Measurements from ENCODE around the gene TRAPPC14.
"Not testable (repeated sequence)": the region's sequence is repeated elsewhere in the genome, so short reads cannot be mapped to it uniquely, and the experiment has no call there.

Gene TRAPPC14

DNA sequence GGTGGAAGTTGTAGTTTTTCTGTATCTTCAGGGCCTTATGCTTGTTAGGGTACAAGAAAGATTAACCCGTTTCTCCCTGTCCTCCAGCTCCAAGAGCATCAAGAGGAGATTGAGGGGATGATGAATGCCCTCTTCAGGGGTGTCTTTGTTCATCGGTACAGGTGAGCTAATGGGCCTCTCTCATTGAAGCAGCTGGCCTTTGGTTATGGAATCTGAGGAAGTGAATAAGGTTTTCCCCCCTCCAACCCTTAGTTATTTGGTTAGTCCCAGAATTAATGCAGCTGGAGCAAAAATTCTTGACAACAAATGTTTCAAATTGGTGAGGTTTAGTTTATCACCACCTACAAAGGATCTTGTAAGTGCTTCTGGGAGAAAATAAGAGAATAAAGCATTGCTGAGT lies 36.7 kb upstream of the TRAPPC14 start:
- ATAC-seq, result no peak
- TF ChIP-seq, protein P1, sequence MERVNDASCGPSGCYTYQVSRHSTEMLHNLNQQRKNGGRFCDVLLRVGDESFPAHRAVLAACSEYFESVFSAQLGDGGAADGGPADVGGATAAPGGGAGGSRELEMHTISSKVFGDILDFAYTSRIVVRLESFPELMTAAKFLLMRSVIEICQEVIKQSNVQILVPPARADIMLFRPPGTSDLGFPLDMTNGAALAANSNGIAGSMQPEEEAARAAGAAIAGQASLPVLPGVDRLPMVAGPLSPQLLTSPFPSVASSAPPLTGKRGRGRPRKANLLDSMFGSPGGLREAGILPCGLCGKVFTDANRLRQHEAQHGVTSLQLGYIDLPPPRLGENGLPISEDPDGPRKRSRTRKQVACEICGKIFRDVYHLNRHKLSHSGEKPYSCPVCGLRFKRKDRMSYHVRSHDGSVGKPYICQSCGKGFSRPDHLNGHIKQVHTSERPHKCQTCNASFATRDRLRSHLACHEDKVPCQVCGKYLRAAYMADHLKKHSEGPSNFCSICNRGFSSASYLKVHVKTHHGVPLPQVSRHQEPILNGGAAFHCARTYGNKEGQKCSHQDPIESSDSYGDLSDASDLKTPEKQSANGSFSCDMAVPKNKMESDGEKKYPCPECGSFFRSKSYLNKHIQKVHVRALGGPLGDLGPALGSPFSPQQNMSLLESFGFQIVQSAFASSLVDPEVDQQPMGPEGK (CRISPR knock-in tag; IDR thresholded peaks at IDR 0.05; ENCODE audit: borderline replicate concordance), result no peak
- no peak for TF ChIP-seq ZNF565 (CRISPR knock-in tag; conservative IDR thresholded peaks at IDR 0.05; ENCODE audit: low read depth)
- no peak for TF ChIP-seq SNAI2 (CRISPR knock-in tag; IDR thresholded peaks at IDR 0.05)
- TF ChIP-seq, protein P2, sequence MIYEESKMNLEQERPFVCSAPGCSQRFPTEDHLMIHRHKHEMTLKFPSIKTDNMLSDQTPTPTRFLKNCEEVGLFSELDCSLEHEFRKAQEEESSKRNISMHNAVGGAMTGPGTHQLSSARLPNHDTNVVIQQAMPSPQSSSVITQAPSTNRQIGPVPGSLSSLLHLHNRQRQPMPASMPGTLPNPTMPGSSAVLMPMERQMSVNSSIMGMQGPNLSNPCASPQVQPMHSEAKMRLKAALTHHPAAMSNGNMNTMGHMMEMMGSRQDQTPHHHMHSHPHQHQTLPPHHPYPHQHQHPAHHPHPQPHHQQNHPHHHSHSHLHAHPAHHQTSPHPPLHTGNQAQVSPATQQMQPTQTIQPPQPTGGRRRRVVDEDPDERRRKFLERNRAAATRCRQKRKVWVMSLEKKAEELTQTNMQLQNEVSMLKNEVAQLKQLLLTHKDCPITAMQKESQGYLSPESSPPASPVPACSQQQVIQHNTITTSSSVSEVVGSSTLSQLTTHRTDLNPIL (CRISPR knock-in tag; IDR thresholded peaks at IDR 0.05; ENCODE audit: low read depth), result no peak
- no peak for TF ChIP-seq RARB (CRISPR knock-in tag; IDR thresholded peaks at IDR 0.05)
- no peak for TF ChIP-seq PPARA (CRISPR knock-in tag; IDR thresholded peaks at IDR 0.05; ENCODE audit: borderline replicate concordance)
- no peak for TF ChIP-seq ZNF70 (CRISPR knock-in tag; IDR thresholded peaks at IDR 0.05)
- TF ChIP-seq BACH2 (CRISPR knock-in tag; IDR thresholded peaks at IDR 0.05; ENCODE audit: borderline replicate concordance), result no peak
- TF ChIP-seq ARNTL (CRISPR knock-in tag; IDR thresholded peaks at IDR 0.05; ENCODE audit: borderline replicate concordance, low read depth), result no peak
- TF ChIP-seq TCF4 (CRISPR knock-in tag; IDR thresholded peaks at IDR 0.05; ENCODE audit: borderline replicate concordance), result no peak
- TF ChIP-seq ISL1 (CRISPR knock-in tag; IDR thresholded peaks at IDR 0.05), result no peak
- TF ChIP-seq, protein P3, sequence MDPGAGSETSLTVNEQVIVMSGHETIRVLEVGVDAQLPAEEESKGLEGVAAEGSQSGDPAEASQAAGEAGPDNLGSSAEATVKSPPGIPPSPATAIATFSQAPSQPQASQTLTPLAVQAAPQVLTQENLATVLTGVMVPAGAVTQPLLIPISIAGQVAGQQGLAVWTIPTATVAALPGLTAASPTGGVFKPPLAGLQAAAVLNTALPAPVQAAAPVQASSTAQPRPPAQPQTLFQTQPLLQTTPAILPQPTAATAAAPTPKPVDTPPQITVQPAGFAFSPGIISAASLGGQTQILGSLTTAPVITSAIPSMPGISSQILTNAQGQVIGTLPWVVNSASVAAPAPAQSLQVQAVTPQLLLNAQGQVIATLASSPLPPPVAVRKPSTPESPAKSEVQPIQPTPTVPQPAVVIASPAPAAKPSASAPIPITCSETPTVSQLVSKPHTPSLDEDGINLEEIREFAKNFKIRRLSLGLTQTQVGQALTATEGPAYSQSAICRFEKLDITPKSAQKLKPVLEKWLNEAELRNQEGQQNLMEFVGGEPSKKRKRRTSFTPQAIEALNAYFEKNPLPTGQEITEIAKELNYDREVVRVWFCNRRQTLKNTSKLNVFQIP (CRISPR knock-in tag; IDR thresholded peaks at IDR 0.05; ENCODE audit: borderline replicate concordance, low read depth), result no peak
- no peak for TF ChIP-seq TOX (CRISPR knock-in tag; IDR thresholded peaks at IDR 0.05; ENCODE audit: borderline replicate concordance)
- TF ChIP-seq ZC3H10 (CRISPR knock-in tag; IDR thresholded peaks at IDR 0.05), result no peak
- TF ChIP-seq, protein P4, sequence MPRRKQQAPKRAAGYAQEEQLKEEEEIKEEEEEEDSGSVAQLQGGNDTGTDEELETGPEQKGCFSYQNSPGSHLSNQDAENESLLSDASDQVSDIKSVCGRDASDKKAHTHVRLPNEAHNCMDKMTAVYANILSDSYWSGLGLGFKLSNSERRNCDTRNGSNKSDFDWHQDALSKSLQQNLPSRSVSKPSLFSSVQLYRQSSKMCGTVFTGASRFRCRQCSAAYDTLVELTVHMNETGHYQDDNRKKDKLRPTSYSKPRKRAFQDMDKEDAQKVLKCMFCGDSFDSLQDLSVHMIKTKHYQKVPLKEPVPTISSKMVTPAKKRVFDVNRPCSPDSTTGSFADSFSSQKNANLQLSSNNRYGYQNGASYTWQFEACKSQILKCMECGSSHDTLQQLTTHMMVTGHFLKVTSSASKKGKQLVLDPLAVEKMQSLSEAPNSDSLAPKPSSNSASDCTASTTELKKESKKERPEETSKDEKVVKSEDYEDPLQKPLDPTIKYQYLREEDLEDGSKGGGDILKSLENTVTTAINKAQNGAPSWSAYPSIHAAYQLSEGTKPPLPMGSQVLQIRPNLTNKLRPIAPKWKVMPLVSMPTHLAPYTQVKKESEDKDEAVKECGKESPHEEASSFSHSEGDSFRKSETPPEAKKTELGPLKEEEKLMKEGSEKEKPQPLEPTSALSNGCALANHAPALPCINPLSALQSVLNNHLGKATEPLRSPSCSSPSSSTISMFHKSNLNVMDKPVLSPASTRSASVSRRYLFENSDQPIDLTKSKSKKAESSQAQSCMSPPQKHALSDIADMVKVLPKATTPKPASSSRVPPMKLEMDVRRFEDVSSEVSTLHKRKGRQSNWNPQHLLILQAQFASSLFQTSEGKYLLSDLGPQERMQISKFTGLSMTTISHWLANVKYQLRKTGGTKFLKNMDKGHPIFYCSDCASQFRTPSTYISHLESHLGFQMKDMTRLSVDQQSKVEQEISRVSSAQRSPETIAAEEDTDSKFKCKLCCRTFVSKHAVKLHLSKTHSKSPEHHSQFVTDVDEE (CRISPR knock-in tag; IDR thresholded peaks at IDR 0.05), result no peak
- TF ChIP-seq ZFP3 (CRISPR knock-in tag; IDR thresholded peaks at IDR 0.05), result no peak

DNA sequence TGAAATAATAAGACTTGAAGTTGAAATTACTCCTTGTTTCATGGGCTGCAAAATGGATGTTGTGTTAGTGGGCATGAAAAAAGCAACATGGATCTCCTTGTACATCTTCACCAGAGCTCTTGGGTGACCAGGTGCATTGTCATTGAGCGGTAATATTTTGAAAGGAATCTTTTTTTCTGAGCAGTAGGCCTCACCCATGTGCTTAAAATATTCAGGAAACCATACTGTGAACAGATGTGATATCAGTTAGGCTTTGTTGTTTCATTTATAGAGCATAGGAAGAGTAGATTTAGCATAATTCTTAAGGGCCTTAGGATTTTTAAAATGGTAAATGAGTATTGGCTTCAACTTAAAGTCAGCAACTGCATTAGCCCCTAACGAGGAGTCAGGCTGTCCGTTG lies 34.4 kb upstream of the TRAPPC14 start:
- TF ChIP-seq ZNF70 (CRISPR knock-in tag; IDR thresholded peaks at IDR 0.05) (no peak), TCF4 (CRISPR knock-in tag; IDR thresholded peaks at IDR 0.05; ENCODE audit: borderline replicate concordance) (no peak), TOX (CRISPR knock-in tag; IDR thresholded peaks at IDR 0.05; ENCODE audit: borderline replicate concordance) (no peak), BACH2 (CRISPR knock-in tag; IDR thresholded peaks at IDR 0.05; ENCODE audit: borderline replicate concordance) (no peak), OSR1 (CRISPR knock-in tag; IDR thresholded peaks at IDR 0.05) (no peak), PPARA (CRISPR knock-in tag; IDR thresholded peaks at IDR 0.05; ENCODE audit: borderline replicate concordance) (no peak), ZFP3 (CRISPR knock-in tag; IDR thresholded peaks at IDR 0.05) (no peak), ZNF565 (CRISPR knock-in tag; conservative IDR thresholded peaks at IDR 0.05; ENCODE audit: low read depth) (no peak), SNAI2 (CRISPR knock-in tag; IDR thresholded peaks at IDR 0.05) (no peak)
- TF ChIP-seq, protein P4 (CRISPR knock-in tag; IDR thresholded peaks at IDR 0.05), result no peak
- TF ChIP-seq, protein P5, sequence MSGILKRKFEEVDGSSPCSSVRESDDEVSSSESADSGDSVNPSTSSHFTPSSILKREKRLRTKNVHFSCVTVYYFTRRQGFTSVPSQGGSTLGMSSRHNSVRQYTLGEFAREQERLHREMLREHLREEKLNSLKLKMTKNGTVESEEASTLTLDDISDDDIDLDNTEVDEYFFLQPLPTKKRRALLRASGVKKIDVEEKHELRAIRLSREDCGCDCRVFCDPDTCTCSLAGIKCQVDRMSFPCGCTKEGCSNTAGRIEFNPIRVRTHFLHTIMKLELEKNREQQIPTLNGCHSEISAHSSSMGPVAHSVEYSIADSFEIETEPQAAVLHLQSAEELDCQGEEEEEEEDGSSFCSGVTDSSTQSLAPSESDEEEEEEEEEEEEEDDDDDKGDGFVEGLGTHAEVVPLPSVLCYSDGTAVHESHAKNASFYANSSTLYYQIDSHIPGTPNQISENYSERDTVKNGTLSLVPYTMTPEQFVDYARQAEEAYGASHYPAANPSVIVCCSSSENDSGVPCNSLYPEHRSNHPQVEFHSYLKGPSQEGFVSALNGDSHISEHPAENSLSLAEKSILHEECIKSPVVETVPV (CRISPR knock-in tag; IDR thresholded peaks at IDR 0.05), result no peak
- TF ChIP-seq, protein P1 (CRISPR knock-in tag; IDR thresholded peaks at IDR 0.05; ENCODE audit: borderline replicate concordance), result no peak
- ATAC-seq, result no peak

DNA sequence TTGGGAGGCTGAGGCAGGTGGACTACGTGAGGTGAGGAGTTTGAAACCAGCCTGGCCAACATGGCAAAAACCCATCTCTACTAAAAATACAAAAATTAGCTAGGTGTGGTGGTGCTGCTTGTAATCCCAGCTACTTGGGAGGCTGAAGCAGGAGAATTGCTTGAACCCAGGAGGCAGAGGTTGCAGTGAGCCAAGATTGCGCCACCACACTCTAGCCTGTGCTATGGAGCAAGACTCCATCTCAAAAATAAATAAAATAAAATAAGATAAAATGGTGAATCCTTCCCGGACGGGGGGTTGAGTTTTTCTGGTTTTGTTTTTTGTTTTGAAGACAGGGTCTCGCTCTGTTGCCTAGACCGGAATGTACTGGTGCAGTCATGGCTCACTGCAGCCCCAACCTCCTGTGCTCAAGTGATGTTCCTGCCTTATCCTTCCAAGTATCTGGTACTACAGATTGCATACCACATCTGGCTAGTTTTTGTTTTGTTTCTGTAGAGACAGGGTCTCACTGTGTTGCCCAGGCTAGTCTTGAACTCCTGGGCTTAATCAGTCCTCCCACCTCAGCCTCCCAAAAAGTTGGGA lies 33.8 kb upstream of the TRAPPC14 start:
- not testable (repeated sequence) for ATAC-seq

All from SK-N-SH treated with all-trans-retinoic acid at 6 μM for 48 hours (cell line).